H1 (cell line): ENCODE results near the gene ASAP3. TPM values are rescaled to one million over a fixed set of nuclear protein-coding genes. Genes with fewer than 3 reads are reported as not detected.

Source experiments
- CTCF ChIA-PET: fragments of 300-600 bp; sonication (Branson Sonifier 250); formaldehyde crosslinking; loops from one replicate; lab custom pipeline; 2021; ENCODE audit not compliant: partially characterized antibody; lab: Charles Lee
- POLR2A ChIA-PET: fragments of 300-600 bp; sonication (Branson Sonifier 250); formaldehyde crosslinking; loops from one replicate; lab custom pipeline; 2021; ENCODE audit warnings: inconsistent platforms; ENCODE audit not compliant: partially characterized antibody; lab: Charles Lee
- DNase-seq, 2 experiments: peaks; one replicate each; pipeline versions ENCODE4 v3.0.0 to v3.0.0-alpha.2; 2010 to 2022; ENCODE audit warnings: low spot score in 2 of 2, low read depth in 1 of 2, mixed read lengths in 1 of 2
- FAIRE-seq: peaks from 2 replicates; lab custom pipeline; 2011; peaks lifted over from hg19 to GRCh38; lab: Jason Lieb, UNC
- H2AFZ ChIP-seq: 2 replicates; pipeline ENCODE4 v1.8.1; 2012; ENCODE audit warnings: low read length, inconsistent platforms
- H2AK5ac ChIP-seq: 2 replicates; pipeline ENCODE4 v1.6.1; 2013; ENCODE audit warnings: low read depth, low read length
- H2BK120ac ChIP-seq: replicated peaks from 2 replicates; pipeline ENCODE3; 2013; ENCODE audit warnings: low read depth, low read length, inconsistent platforms
- H2BK12ac ChIP-seq: 2 replicates; pipeline ENCODE4 v1.6.1; 2013; ENCODE audit warnings: low read depth, low read length
- H2BK15ac ChIP-seq: 2 replicates; pipeline ENCODE4 v1.6.1; 2013; ENCODE audit warnings: low read length
- H2BK20ac ChIP-seq: 2 replicates; pipeline ENCODE4 v1.6.1; 2013; ENCODE audit warnings: low read length
- H2BK5ac ChIP-seq: 2 replicates; pipeline ENCODE4 v1.6.1; 2013; ENCODE audit warnings: low read depth, low read length
- H3K14ac ChIP-seq: 2 replicates; pipeline ENCODE4 v1.6.1; 2013; ENCODE audit warnings: inconsistent platforms; ENCODE audit not compliant: insufficient read length
- H3K18ac ChIP-seq: 2 replicates; pipeline ENCODE4 v1.6.1; 2013; ENCODE audit warnings: low read length; ENCODE audit errors: extremely low read depth
- H3K23ac ChIP-seq: 2 replicates; pipeline ENCODE4 v1.6.1; 2013; ENCODE audit warnings: inconsistent platforms; ENCODE audit not compliant: insufficient read length
- H3K23me2 ChIP-seq: 2 replicates; pipeline ENCODE4 v1.6.1; 2013; ENCODE audit warnings: low read depth, low read length
- H3K27ac ChIP-seq: 2 replicates; pipeline ENCODE4 v1.6.1; 2011; ENCODE audit warnings: low read depth, low read length, inconsistent platforms
- H3K27me3 ChIP-seq, 4 experiments: replicated peaks in 1 of 4; 1 replicate in 1 of 4; 2 replicates in 3 of 4; pipeline versions ENCODE4 v1.6.1 to v1.8.1; 2011 to 2013; ENCODE audit warnings: low read length in 3 of 4, mild to moderate bottlenecking in 3 of 4, inconsistent platforms in 2 of 4, mixed read lengths in 2 of 4, moderate library complexity in 1 of 4; ENCODE audit not compliant: control insufficient read depth in 3 of 4, insufficient read depth in 3 of 4; ENCODE audit errors: extremely low read depth in 1 of 4
- H3K36me3 ChIP-seq, 4 experiments: 2 replicates each; pipeline versions ENCODE4 v1.6.1 to v1.8.1; 2011 to 2013; ENCODE audit warnings: mild to moderate bottlenecking in 4 of 4, low read length in 3 of 4, moderate library complexity in 2 of 4, control low read depth in 1 of 4, inconsistent platforms in 1 of 4; ENCODE audit not compliant: insufficient read depth in 4 of 4, control insufficient read depth in 2 of 4
- H3K4ac ChIP-seq: replicated peaks from 2 replicates; pipeline ENCODE3; 2013; ENCODE audit warnings: low read length, low read depth, mixed read lengths, inconsistent platforms; ENCODE audit not compliant: insufficient read length
- H3K4me1 ChIP-seq, 4 experiments: replicated peaks in 1 of 4; 1 replicate in 1 of 4; 2 replicates in 3 of 4; pipeline versions ENCODE4 v1.6.1 to v1.8.1; 2011 to 2013; ENCODE audit warnings: low read length in 3 of 4, inconsistent platforms in 2 of 4, mixed read lengths in 1 of 4; ENCODE audit not compliant: insufficient read depth in 4 of 4, control insufficient read depth in 3 of 4
- H3K4me2 ChIP-seq, 2 experiments: 2 replicates each; pipeline versions ENCODE4 v1.6.1 to v1.8.1; 2011 to 2013; ENCODE audit warnings: low read depth in 2 of 2, low read length in 2 of 2, control low read depth in 1 of 2, inconsistent platforms in 1 of 2, mild to moderate bottlenecking in 1 of 2; ENCODE audit not compliant: insufficient read depth in 1 of 2
- H3K4me3 ChIP-seq, 4 experiments: fragments of 200-600, 300-600 bp in 1 of 4; sonication (generic), shearing (Covaris generic), sonication (Bioruptor Twin) in 1 of 4; 2 replicates each; pipeline versions ENCODE4 v1.5.1 to v1.8.1; 2011 to 2016; ENCODE audit warnings: low read length in 4 of 4, low read depth in 3 of 4, control low read depth in 2 of 4, inconsistent platforms in 2 of 4, mild to moderate bottlenecking in 2 of 4, mixed read lengths in 1 of 4, moderate library complexity in 1 of 4; ENCODE audit not compliant: insufficient read depth in 2 of 4; ENCODE audit errors: extremely low read depth in 1 of 4
- H3K56ac ChIP-seq: replicated peaks from 2 replicates; pipeline ENCODE3; 2013; ENCODE audit warnings: low read depth, mild to moderate bottlenecking, mixed read lengths, low read length, inconsistent platforms; ENCODE audit not compliant: insufficient read length
- H3K79me1 ChIP-seq: 2 replicates; pipeline ENCODE4 v1.6.1; 2013; ENCODE audit warnings: low read depth, low read length, control low read depth
- H3K79me2 ChIP-seq, 2 experiments: 2 replicates each; pipeline versions ENCODE4 v1.6.1 to v1.8.1; 2012 to 2013; ENCODE audit warnings: low read length in 2 of 2, mild to moderate bottlenecking in 2 of 2, inconsistent platforms in 1 of 2; ENCODE audit not compliant: insufficient read depth in 2 of 2, control insufficient read depth in 1 of 2
- H3K9ac ChIP-seq, 4 experiments: replicated peaks in 1 of 4; 1 replicate in 1 of 4; 2 replicates in 3 of 4; pipeline versions ENCODE4 v1.6.1 to v1.8.1; 2011 to 2013; ENCODE audit warnings: low read depth in 3 of 4, low read length in 3 of 4, control low read depth in 2 of 4, mild to moderate bottlenecking in 2 of 4, moderate library complexity in 2 of 4, inconsistent platforms in 1 of 4; ENCODE audit errors: extremely low read depth in 1 of 4
- H3K9me3 ChIP-seq, 2 experiments: 2 replicates each; pipeline versions ENCODE4 v1.6.1 to v1.8.1; 2012 to 2013; ENCODE audit warnings: mild to moderate bottlenecking in 2 of 2, moderate library complexity in 2 of 2, control low read depth in 1 of 2, inconsistent platforms in 1 of 2, low read depth in 1 of 2, low read length in 1 of 2, mixed read lengths in 1 of 2; ENCODE audit not compliant: insufficient read depth in 2 of 2
- H4K20me1 ChIP-seq, 2 experiments: replicated peaks in 1 of 2; 2 replicates each; pipeline versions ENCODE3 to v1.8.1; 2011 to 2013; ENCODE audit warnings: inconsistent platforms in 2 of 2, low read length in 2 of 2, mild to moderate bottlenecking in 1 of 2; ENCODE audit not compliant: insufficient read depth in 2 of 2, control insufficient read depth in 1 of 2
- H4K5ac ChIP-seq: 2 replicates; pipeline ENCODE4 v1.6.1; 2013; ENCODE audit warnings: low read length, low read depth, mixed read lengths, inconsistent platforms; ENCODE audit not compliant: insufficient read length
- H4K8ac ChIP-seq: 2 replicates; pipeline ENCODE4 v1.8.0; 2013; ENCODE audit warnings: mild to moderate bottlenecking, moderate library complexity, low read length, inconsistent platforms; ENCODE audit not compliant: insufficient read depth; ENCODE audit errors: extremely low read depth
- H4K91ac ChIP-seq: replicated peaks from 2 replicates; pipeline ENCODE3; 2013; ENCODE audit warnings: low read length, mixed read lengths, inconsistent platforms; ENCODE audit not compliant: insufficient read length
- CEBPB ChIP-seq: IDR thresholded peaks from 2 replicates; pipeline ENCODE4 v1.6.1; 2012; ENCODE audit warnings: low read depth, low read length
- CHD2 ChIP-seq: IDR thresholded peaks from 2 replicates; pipeline ENCODE4 v1.6.1; 2012; ENCODE audit warnings: low read length, improper control_type of control experiment
- POLR2A ChIP-seq, 2 experiments: IDR thresholded peaks; 1 replicate in 1 of 2; 2 replicates in 1 of 2; pipeline ENCODE4 v1.6.1; 2011; ENCODE audit warnings: low read depth in 2 of 2, low read length in 2 of 2, mild to moderate bottlenecking in 2 of 2; ENCODE audit errors: control extremely low read depth in 1 of 2
- RBBP5 ChIP-seq: IDR thresholded peaks from 2 replicates; pipeline ENCODE4 v1.7.1; 2012; ENCODE audit warnings: low read depth, mild to moderate bottlenecking, inconsistent platforms, low read length, moderate library complexity, borderline replicate concordance
- RNF2 ChIP-seq: fragments of 200-900, 300-1000 bp; sonication (generic); IDR thresholded peaks from 2 replicates; pipeline ENCODE4 v1.7.1; 2016; ENCODE audit warnings: borderline replicate concordance, low read depth, mild to moderate bottlenecking, antibody characterized with exemption, low read length; ENCODE audit not compliant: poor library complexity, severe bottlenecking; ENCODE audit errors: missing control alignments
- WGBS, 2 experiments: shearing (Covaris generic) in 1 of 2; methylation state at CpG; one replicate each; pipeline versions ENCODE4 v1.1.6 to v1.1.7; 2013 to 2015; ENCODE audit warnings: low lambda C conversion rate in 2 of 2, mixed read lengths in 2 of 2, inconsistent platforms in 1 of 2, low coverage in 1 of 2, missing lambda C conversion rate in 1 of 2; ENCODE audit not compliant: insufficient replicate concordance in 2 of 2, insufficient coverage in 1 of 2, insufficient read length in 1 of 2; ENCODE audit errors: extremely low coverage in 1 of 2, missing lambda C conversion rate in 1 of 2; 5-methylcytosine and 5-hydroxymethylcytosine counted together
- long read RNA-seq, 2 experiments: library from RNA in 1 of 2; library from capped mRNA in 1 of 2; stranded (forward); transcript quantifications; one replicate each; pipeline ENCODE4 v2.0.0, GENCODE V29; 2021; ENCODE audit warnings: inconsistent platforms in 1 of 2
- polyA minus RNA-seq, 3 experiments: library from RNA; depleted of rRNA, polyadenylated mRNA; stranded (reverse); fragments of >200 nt; gene quantifications; 1 replicate in 2 of 3; 2 replicates in 1 of 3; pipeline ENCODE4 v1.2.3, GENCODE V29; 2011
- polyA plus RNA-seq, 7 experiments: library from polyadenylated mRNA; depleted of rRNA in 3 of 7; stranded (reverse) in 5 of 7; unstranded in 2 of 7; fragments of >200 nt in 5 of 7; fragments of 200-250 nt in 2 of 7; gene quantifications; 1 replicate in 5 of 7; 2 replicates in 1 of 7; 4 replicates in 1 of 7; pipeline versions ENCODE4 v1.2.1 to v1.2.3, GENCODE V29; 2011 to 2013; ENCODE audit warnings: missing spikeins in 2 of 7, mixed read lengths in 2 of 7
- total RNA-seq: library from RNA; stranded (reverse); fragmentation: NEBNext Ultra II Directional; extraction: Animal tissue kit (Norgen Biotek cat#: 25700); gene quantifications from 2 replicates; pipeline ENCODE4 v1.2.1, GENCODE V29; 2021
- TF ChIP-seq, protein P1 (sequence below): IDR thresholded peaks from 2 replicates; pipeline ENCODE4 v1.6.1; 2012; ENCODE audit warnings: inconsistent platforms

The ASAP3 gene
- 54.9 and 58.0 TPM in 2 replicates for total RNA-seq
- polyA plus RNA-seq (2011; rRNA removed) = 53.1 and 62.6 TPM in 2 replicates
- polyA plus RNA-seq (2011; cell fraction: cytosol; rRNA removed) = 51.4 TPM
- polyA plus RNA-seq (2011; cell fraction: nucleus; rRNA removed) = 233 TPM
- 34.7 to 50.2 TPM (median 42.7 TPM) in 4 replicates for polyA plus RNA-seq (2012, experiment 1 of 2)
- 40.8 TPM for polyA plus RNA-seq (2012, experiment 2 of 2)
- polyA plus RNA-seq (2013, experiment 1 of 2) = 30.6 TPM
- polyA plus RNA-seq (2013, experiment 2 of 2) = 28.6 TPM
- 60.3 and 65.1 TPM in 2 replicates for polyA minus RNA-seq (2011; rRNA and poly(A)+ RNA removed)
- 28.0 TPM for polyA minus RNA-seq (2011; cell fraction: cytosol; rRNA and poly(A)+ RNA removed)
- polyA minus RNA-seq (2011; cell fraction: nucleus; rRNA and poly(A)+ RNA removed) = 40.8 TPM
- long read RNA-seq, experiment 1, partial matches to known transcripts = 16 of 31 reads
- long read RNA-seq, experiment 1, other reads (novel, unspliced or antisense) = 15 of 31 reads
- long read RNA-seq, experiment 2, partial matches to known transcripts = 1 of 2 reads
- long read RNA-seq, experiment 2, other reads (novel, unspliced or antisense) = 1 of 2 reads

DNA sequence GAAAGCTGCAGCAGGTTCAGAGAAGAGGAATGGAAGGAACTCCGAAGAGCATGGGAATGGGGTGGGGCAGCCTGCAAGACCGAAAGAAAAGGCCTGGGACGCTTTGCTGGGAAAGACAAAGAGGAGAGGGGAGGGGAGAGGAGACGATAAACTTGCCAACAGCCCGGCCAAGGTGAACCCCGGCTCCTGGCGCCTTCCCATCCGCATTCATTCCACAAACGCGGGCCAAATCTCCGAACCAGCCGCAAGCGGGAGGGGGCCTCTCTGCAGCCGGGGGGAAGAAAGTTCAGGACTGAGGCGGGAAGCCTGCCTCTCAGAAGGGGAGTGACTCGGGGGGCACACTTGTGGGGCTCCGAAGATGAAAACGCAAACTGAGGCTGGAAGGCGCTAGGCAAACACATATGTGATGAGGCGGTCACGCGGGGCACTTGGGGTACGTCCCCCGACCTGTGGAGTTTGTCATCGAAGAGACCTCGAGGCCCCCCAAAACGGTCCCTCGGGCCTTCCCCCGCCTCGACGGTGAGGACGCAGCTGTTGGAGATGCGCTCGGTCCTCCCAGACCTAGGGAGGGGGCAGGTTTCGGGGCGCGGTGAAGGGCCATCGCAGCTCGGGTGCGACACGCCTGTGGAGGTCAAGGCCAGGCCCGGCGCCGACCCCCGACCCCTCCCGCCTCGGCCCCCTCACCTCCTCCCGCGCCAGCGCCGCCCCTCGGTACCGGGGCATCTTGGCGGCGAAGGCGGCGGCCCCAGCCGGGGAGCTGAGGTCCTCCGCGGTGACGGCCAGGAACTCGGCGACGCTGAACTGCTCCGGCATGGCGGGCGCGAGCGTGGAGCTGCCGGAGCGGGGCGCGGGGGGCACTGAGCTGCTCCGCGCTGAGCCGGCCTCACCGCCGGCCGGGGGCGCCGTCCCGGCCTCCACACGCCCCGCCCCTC lies at the start of gene ASAP3:
Gene ASAP3, minus strand, starts transcription at position 859 of the 932 bp plus-strand sequence. Its CDS starts 46 bp downstream, at position 813.
- Histone ChIP-seq H3K4me2 (peak within 1 kb of the TSS; percentile 72 to 99), H2BK20ac (0 out of 2 replicates have a peak within 1 kb of the TSS, but pooled peaks have one; percentile 80), H3K36me3 (no peaks in the 10 kb centered on the region), H4K5ac (peak within 1 kb of the TSS; percentile 100), H3K27me3 (peaks cover 0 to 6% (median 3%) of the 10 kb centered on the region in 4 experiments; a peak in 4 of 7 replicates), H4K20me1 (peaks cover 6 to 18% of the 10 kb centered on the region in 2 experiments), H3K9ac (peak within 1 kb of the TSS; percentile 51 to 72 (median 63)), H2BK15ac (peak within 1 kb of the TSS; percentile 3; the same call in 1 of the 2 replicates), H2AK5ac (0 out of 2 replicates have a peak within 1 kb of the TSS, but pooled peaks have one; percentile 56), H3K9me3 (no peaks in the 10 kb centered on the region), H2BK5ac (peak within 1 kb of the TSS; percentile 92), H3K23ac (no peak within 1 kb of the TSS), H3K79me2 (peaks cover 0 to 33% of the 10 kb centered on the region in 2 experiments; a peak in 2 of 4 replicates), H4K8ac (peak within 1 kb of the TSS; percentile 77), H3K14ac (no peak within 1 kb of the TSS), H3K23me2 (peaks cover 15% of the 10 kb centered on the region), H3K4me1 (peaks cover 2 to 4% (median 3%) of the 10 kb centered on the region in 4 experiments; a peak in 6 of 7 replicates), H3K79me1 (peaks cover 4% of the 10 kb centered on the region), H3K4ac (peak within 1 kb of the TSS; percentile 99), H3K27ac (no peak within 1 kb of the TSS; the same call in 1 of the 2 replicates), H3K4me3 (peak within 1 kb of the TSS; percentile 75 to 97 (median 78)), H2BK120ac (peak within 1 kb of the TSS; percentile 73), H2BK12ac (peak within 1 kb of the TSS; percentile 94), H3K56ac (peak within 1 kb of the TSS; percentile 92), H2AFZ (peak within 1 kb of the TSS; percentile 83), H4K91ac (peak within 1 kb of the TSS; percentile 91), H3K18ac (peak within 1 kb of the TSS; percentile 97)
- 2% methylated on average over 41 of the region's 84 CpGs; no CpG with 5 or more reads in 1 of the 2 experiments for WGBS, 2 experiments
- FAIRE-seq (no peak), DNase-seq (peak; percentile 51 to 77)
- ChIA-PET POLR2A (interaction anchor here (0.6 to 1.5 kb wide), 14 partner anchors 8 to 315 kb away, joined by 3 to 5 read pairs (median 3); partner anchors contain the start of genes LUZP1 and RPL11), CTCF (interaction anchor here (0.6 to 2.2 kb wide), 13 partner anchors 9 to 71 kb away, joined by 3 to 9 read pairs (median 3); no protein-coding TSS in a partner anchor)
- TF ChIP-seq RNF2 (no peak), POLR2A (IDR thresholded peaks at IDR 0.05; ENCODE audit: control extremely low read depth in 1 of 2, low read depth in 2 of 2, low read length in 2 of 2) (peak in 1 of 2 experiments; percentile 69; a peak in 2 of 3 replicates), CHD2 (no peak), CEBPB (no peak), RBBP5 (peak; percentile 56; the same call in 1 of the 2 replicates)
- TF ChIP-seq, protein P1, sequence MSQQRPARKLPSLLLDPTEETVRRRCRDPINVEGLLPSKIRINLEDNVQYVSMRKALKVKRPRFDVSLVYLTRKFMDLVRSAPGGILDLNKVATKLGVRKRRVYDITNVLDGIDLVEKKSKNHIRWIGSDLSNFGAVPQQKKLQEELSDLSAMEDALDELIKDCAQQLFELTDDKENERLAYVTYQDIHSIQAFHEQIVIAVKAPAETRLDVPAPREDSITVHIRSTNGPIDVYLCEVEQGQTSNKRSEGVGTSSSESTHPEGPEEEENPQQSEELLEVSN = peak; percentile 36; the same call in 1 of the 2 replicates
